ENCODE data around the gene CARD10.

The CARD10 gene

DNA sequence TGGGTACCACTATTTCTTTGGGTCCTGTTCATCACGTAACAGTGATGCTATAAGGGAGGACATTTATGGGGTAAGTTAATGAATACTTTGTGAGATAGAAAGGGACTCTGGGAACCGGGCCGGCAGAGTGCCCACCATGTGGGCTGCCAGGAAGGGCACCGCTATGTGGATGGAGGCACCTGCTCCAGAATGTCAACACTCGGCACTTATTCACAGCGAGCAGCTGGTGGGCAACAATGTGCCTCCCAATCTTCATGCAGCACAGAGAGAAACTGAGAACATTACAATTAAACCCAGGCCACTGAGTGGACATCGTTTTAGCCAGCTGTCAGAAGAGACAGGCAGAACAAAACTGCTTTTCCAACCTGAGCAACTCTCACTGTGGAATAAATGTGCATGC lies 76.1 kb downstream of the CARD10 start:
- in situ Hi-C loops (cut with MboI; ENCODE audit: low sequenced_read_pairs) = no loop called here

- in situ Hi-C loops (cut with MboI; ENCODE audit: low sequenced_read_pairs) = no loop called here
These were observed 76.7 kb downstream of the CARD10 start for GRCh38 chr22:37442537-37442936.

DNA sequence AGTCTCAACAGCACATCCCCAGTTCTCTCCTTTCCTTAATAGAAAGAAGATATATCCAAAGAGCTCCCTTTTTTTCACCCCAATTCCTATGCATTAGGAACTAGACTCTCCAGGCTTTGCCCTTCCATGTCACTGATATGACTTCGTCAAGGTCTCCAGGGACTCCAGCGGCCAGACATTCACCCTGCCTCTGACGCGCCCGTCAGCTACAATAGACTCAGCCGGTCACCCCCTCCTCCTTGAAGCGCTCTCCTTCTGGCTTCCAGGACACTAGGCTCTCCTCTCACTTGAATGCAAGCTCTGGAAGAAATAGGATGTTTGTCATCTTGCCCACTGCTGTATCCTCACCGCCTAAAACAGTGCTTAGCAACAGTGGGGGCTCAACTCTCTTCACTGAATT lies 77.1 kb downstream of the CARD10 start:
- in situ Hi-C loops (cut with MboI; ENCODE audit: low sequenced_read_pairs) = no loop called here

GRCh38 chr22:37440875-37441274 lies 78.3 kb downstream of the CARD10 start:
- in situ Hi-C loops (cut with MboI; ENCODE audit: low sequenced_read_pairs) = no loop called here
